ENCODE results near the gene BRD4. TPM values are rescaled to one million over a fixed set of nuclear protein-coding genes. Genes with fewer than 3 reads are reported as not detected.

Gene BRD4
- total and polyA plus RNA-seq, 2 of the 13 experiments (the other 11 are each of a cell fraction or from before 2014, with no cell fraction given), result 10.5 to 11.4 TPM

- TF ChIP-seq MED13 (CRISPR knock-in tag; IDR thresholded peaks at IDR 0.05) (no peak), ZNF770 (CRISPR knock-in tag; IDR thresholded peaks at IDR 0.05) (no peak), ZNF232 (CRISPR knock-in tag; IDR thresholded peaks at IDR 0.05; ENCODE audit: borderline replicate concordance) (no peak), LBX2 (CRISPR knock-in tag; IDR thresholded peaks at IDR 0.05; ENCODE audit: borderline replicate concordance) (no peak), ZNF44 (CRISPR knock-in tag; IDR thresholded peaks at IDR 0.05) (no peak), HNRNPLL (IDR thresholded peaks at IDR 0.05; ENCODE audit: low read depth, low read length, poor library complexity, severe bottlenecking) (no peak), PITX1 (CRISPR knock-in tag; IDR thresholded peaks at IDR 0.05) (no peak), ZNF772 (CRISPR knock-in tag; IDR thresholded peaks at IDR 0.05) (no peak), CENPBD1 (CRISPR knock-in tag; IDR thresholded peaks at IDR 0.05; ENCODE audit: borderline replicate concordance, low read depth) (no peak), TAF15 (IDR thresholded peaks at IDR 0.05; ENCODE audit: low read depth, low read length, poor library complexity, severe bottlenecking) (no peak), ZNF274 (CRISPR knock-in tag; IDR thresholded peaks at IDR 0.05) (no peak), KDM2A (CRISPR knock-in tag; IDR thresholded peaks at IDR 0.05; ENCODE audit: borderline replicate concordance, low read depth) (no peak)
- TF ChIP-seq, protein P1, sequence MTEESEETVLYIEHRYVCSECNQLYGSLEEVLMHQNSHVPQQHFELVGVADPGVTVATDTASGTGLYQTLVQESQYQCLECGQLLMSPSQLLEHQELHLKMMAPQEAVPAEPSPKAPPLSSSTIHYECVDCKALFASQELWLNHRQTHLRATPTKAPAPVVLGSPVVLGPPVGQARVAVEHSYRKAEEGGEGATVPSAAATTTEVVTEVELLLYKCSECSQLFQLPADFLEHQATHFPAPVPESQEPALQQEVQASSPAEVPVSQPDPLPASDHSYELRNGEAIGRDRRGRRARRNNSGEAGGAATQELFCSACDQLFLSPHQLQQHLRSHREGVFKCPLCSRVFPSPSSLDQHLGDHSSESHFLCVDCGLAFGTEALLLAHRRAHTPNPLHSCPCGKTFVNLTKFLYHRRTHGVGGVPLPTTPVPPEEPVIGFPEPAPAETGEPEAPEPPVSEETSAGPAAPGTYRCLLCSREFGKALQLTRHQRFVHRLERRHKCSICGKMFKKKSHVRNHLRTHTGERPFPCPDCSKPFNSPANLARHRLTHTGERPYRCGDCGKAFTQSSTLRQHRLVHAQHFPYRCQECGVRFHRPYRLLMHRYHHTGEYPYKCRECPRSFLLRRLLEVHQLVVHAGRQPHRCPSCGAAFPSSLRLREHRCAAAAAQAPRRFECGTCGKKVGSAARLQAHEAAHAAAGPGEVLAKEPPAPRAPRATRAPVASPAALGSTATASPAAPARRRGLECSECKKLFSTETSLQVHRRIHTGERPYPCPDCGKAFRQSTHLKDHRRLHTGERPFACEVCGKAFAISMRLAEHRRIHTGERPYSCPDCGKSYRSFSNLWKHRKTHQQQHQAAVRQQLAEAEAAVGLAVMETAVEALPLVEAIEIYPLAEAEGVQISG (CRISPR knock-in tag; IDR thresholded peaks at IDR 0.05), result no peak
- TF ChIP-seq, protein P2, sequence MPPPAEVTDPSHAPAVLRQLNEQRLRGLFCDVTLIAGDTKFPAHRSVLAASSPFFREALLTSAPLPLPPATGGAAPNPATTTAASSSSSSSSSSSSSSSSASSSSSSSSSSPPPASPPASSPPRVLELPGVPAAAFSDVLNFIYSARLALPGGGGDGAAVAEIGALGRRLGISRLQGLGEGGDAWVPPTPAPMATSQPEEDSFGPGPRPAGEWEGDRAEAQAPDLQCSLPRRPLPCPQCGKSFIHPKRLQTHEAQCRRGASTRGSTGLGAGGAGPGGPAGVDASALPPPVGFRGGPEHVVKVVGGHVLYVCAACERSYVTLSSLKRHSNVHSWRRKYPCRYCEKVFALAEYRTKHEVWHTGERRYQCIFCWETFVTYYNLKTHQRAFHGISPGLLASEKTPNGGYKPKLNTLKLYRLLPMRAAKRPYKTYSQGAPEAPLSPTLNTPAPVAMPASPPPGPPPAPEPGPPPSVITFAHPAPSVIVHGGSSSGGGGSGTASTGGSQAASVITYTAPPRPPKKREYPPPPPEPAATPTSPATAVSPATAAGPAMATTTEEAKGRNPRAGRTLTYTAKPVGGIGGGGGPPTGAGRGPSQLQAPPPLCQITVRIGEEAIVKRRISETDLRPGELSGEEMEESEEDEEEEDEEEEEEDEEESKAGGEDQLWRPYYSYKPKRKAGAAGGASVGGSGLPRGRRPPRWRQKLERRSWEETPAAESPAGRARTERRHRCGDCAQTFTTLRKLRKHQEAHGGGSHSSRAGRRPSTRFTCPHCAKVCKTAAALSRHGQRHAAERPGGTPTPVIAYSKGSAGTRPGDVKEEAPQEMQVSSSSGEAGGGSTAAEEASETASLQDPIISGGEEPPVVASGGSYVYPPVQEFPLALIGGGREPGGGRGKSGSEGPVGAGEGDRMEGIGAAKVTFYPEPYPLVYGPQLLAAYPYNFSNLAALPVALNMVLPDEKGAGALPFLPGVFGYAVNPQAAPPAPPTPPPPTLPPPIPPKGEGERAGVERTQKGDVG (CRISPR knock-in tag; IDR thresholded peaks at IDR 0.05; ENCODE audit: borderline replicate concordance), result no peak
- TF ChIP-seq, protein P3, sequence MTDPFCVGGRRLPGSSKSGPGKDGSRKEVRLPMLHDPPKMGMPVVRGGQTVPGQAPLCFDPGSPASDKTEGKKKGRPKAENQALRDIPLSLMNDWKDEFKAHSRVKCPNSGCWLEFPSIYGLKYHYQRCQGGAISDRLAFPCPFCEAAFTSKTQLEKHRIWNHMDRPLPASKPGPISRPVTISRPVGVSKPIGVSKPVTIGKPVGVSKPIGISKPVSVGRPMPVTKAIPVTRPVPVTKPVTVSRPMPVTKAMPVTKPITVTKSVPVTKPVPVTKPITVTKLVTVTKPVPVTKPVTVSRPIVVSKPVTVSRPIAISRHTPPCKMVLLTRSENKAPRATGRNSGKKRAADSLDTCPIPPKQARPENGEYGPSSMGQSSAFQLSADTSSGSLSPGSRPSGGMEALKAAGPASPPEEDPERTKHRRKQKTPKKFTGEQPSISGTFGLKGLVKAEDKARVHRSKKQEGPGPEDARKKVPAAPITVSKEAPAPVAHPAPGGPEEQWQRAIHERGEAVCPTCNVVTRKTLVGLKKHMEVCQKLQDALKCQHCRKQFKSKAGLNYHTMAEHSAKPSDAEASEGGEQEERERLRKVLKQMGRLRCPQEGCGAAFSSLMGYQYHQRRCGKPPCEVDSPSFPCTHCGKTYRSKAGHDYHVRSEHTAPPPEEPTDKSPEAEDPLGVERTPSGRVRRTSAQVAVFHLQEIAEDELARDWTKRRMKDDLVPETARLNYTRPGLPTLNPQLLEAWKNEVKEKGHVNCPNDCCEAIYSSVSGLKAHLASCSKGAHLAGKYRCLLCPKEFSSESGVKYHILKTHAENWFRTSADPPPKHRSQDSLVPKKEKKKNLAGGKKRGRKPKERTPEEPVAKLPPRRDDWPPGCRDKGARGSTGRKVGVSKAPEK (CRISPR knock-in tag; IDR thresholded peaks at IDR 0.05; ENCODE audit: borderline replicate concordance), result no peak
Measured at GRCh38 chr19:15378534-15379082, 46.3 kb upstream of the BRD4 start (continued).
